Central memory CD4-positive, alpha-beta T cell (primary cell): ENCODE results near the gene ACSL6.

Experiments used
- DNase-seq: peaks from one replicate; pipeline ENCODE4 v3.0.0; 2022

ACSL6 gene

GRCh38 chr5:131999441-132000240 lies 11.8 kb downstream of the ACSL6 start:
- DNase-seq = no peak

- DNase-seq = no peak
These were observed 12.4 kb downstream of the ACSL6 start for GRCh38 chr5:131999041-131999440.

- DNase-seq = no peak
These were observed 12.9 kb downstream of the ACSL6 start for GRCh38 chr5:131998431-131999040.

- DNase-seq = no peak
These were observed 13.7 kb downstream of the ACSL6 start for GRCh38 chr5:131997727-131998117.

GRCh38 chr5:131997026-131997726 lies 14.3 kb downstream of the ACSL6 start:
- no peak for DNase-seq

GRCh38 chr5:131996210-131997025 lies 15.0 kb downstream of the ACSL6 start:
- DNase-seq = no peak

- no peak for DNase-seq
These were observed 16.8 kb downstream of the ACSL6 start for GRCh38 chr5:131994533-131995226.

GRCh38 chr5:131994090-131994489 lies 17.4 kb downstream of the ACSL6 start:
- no peak for DNase-seq

GRCh38 chr5:131993676-131994075 lies 17.8 kb downstream of the ACSL6 start:
- no peak for DNase-seq

- no peak for DNase-seq
These were observed 19.1 kb downstream of the ACSL6 start for GRCh38 chr5:131992370-131992769.

- no peak for DNase-seq
These were observed 19.7 kb downstream of the ACSL6 start for GRCh38 chr5:131991593-131992324.

- no peak for DNase-seq
These were observed 20.7 kb downstream of the ACSL6 start for GRCh38 chr5:131990716-131991115.

- DNase-seq = no peak
These were observed 22.9 kb downstream of the ACSL6 start for GRCh38 chr5:131988601-131989000.

- DNase-seq = no peak
These were observed 24.2 kb downstream of the ACSL6 start for GRCh38 chr5:131987251-131987650.

GRCh38 chr5:131986161-131986912 lies 25.1 kb downstream of the ACSL6 start:
- no peak for DNase-seq

- no peak for DNase-seq
These were observed 26.3 kb downstream of the ACSL6 start for GRCh38 chr5:131984956-131985665.

- no peak for DNase-seq
These were observed 28.1 kb downstream of the ACSL6 start for GRCh38 chr5:131983244-131983771.

- DNase-seq = no peak
These were observed 29.9 kb downstream of the ACSL6 start for GRCh38 chr5:131981516-131981915.

- no peak for DNase-seq
These were observed 30.8 kb downstream of the ACSL6 start for GRCh38 chr5:131980696-131981095.

GRCh38 chr5:131979816-131980215 lies 31.6 kb downstream of the ACSL6 start:
- no peak for DNase-seq
